GM12878 (cell line): ENCODE measurements around the gene TTYH3. TPM values are rescaled to one million over a fixed set of nuclear protein-coding genes. Genes with fewer than 3 reads are reported as not detected.

Experiments used
- CREM ChIP-seq: IDR thresholded peaks from 2 replicates; pipeline ENCODE4 v1.6.1; 2014; ENCODE audit warnings: antibody characterized with exemption, low read depth
- HDAC2 ChIP-seq: fragments of 200-600 bp; sonication (generic); IDR thresholded peaks from 2 replicates; pipeline ENCODE4 v1.6.1; 2017
- POLR2AphosphoS2 ChIP-seq: IDR thresholded peaks from 2 replicates; pipeline ENCODE4 v1.6.1; 2011; ENCODE audit warnings: low read depth, mild to moderate bottlenecking, low read length, improper control_type of control experiment, moderate library complexity
- REST ChIP-seq: IDR thresholded peaks from 2 replicates; pipeline ENCODE4 v1.6.1; 2012; ENCODE audit warnings: mild to moderate bottlenecking, low read depth, low read length
- ZNF622 ChIP-seq: fragments of 450-650 bp; IDR thresholded peaks from 2 replicates; pipeline ENCODE4 v1.6.1; 2017; ENCODE audit warnings: mild to moderate bottlenecking, inconsistent platforms
- polyA plus RNA-seq, 11 experiments: library from polyadenylated mRNA; depleted of rRNA in 4 of 11; unstranded in 6 of 11; stranded (reverse) in 5 of 11; fragments of >200 nt; fragmentation: Nextera tagmentation in 4 of 11; fragmentation: Illumina TruSeq in 1 of 11; extraction: Ambion mirVana in 4 of 11; extraction: Trizol in 1 of 11; gene quantifications; 1 replicate in 1 of 11; 2 replicates in 10 of 11; pipeline versions ENCODE4 v1.2.1 to v1.2.3, GENCODE V29; 2011 to 2016; ENCODE audit warnings: inconsistent platforms in 2 of 11, missing spikeins in 2 of 11, low read depth in 1 of 11
- total RNA-seq, 4 experiments: library from RNA; depleted of rRNA in 3 of 4; stranded (reverse); fragments of >200 nt in 3 of 4; fragmentation: Illumina TruSeq in 1 of 4; extraction: Trizol in 1 of 4; gene quantifications; 2 replicates each; pipeline versions ENCODE4 v1.2.1 to v1.2.3, GENCODE V29; 2013 to 2021
- TF ChIP-seq, protein P1 (sequence below): IDR thresholded peaks from 2 replicates; pipeline ENCODE4 v1.6.1; 2011; ENCODE audit warnings: mild to moderate bottlenecking, low read depth, low read length, moderate library complexity; ENCODE audit not compliant: insufficient replicate concordance
- TF ChIP-seq, protein P2 (sequence below): IDR thresholded peaks from 2 replicates; pipeline ENCODE4 v1.6.1; 2011; ENCODE audit warnings: low read depth, low read length, improper control_type of control experiment, borderline replicate concordance

Gene TTYH3
- total and polyA plus RNA-seq, 10 of the 15 experiments (the other 5 are each of a cell fraction or from before 2014, with no cell fraction given): 0.79 to 71.4 (median 10.5) TPM

GRCh38 chr7:2596464-2597272, 35.1 kb upstream of the TTYH3 start (continued):
- TF ChIP-seq, protein P1, sequence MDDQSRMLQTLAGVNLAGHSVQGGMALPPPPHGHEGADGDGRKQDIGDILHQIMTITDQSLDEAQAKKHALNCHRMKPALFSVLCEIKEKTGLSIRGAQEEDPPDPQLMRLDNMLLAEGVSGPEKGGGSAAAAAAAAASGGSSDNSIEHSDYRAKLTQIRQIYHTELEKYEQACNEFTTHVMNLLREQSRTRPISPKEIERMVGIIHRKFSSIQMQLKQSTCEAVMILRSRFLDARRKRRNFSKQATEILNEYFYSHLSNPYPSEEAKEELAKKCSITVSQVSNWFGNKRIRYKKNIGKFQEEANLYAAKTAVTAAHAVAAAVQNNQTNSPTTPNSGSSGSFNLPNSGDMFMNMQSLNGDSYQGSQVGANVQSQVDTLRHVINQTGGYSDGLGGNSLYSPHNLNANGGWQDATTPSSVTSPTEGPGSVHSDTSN: no peak
- TF ChIP-seq HDAC2 (no peak), REST (no peak), POLR2AphosphoS2 (no peak), ZNF622 (no peak), CREM (no peak)
- TF ChIP-seq, protein P2, sequence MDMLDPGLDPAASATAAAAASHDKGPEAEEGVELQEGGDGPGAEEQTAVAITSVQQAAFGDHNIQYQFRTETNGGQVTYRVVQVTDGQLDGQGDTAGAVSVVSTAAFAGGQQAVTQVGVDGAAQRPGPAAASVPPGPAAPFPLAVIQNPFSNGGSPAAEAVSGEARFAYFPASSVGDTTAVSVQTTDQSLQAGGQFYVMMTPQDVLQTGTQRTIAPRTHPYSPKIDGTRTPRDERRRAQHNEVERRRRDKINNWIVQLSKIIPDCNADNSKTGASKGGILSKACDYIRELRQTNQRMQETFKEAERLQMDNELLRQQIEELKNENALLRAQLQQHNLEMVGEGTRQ: no peak
